Heart right ventricle (tissue), 16 donors: ENCODE measurements around the gene EDNRA. TPM values are rescaled to one million over a fixed set of nuclear protein-coding genes. Genes with fewer than 3 reads are reported as not detected.

Experiments used
- ATAC-seq, 8 donors: fragments of 200-7000 bp; cut with Tn5 transposase; one replicate each; pipeline ENCODE4 v1.9.1; 2020; ENCODE audit warnings: mild to moderate bottlenecking in 8 of 8, moderate library complexity in 8 of 8, moderate number of reproducible peaks in 1 of 8
- DNase-seq, 2 donors: peaks; one replicate each; pipeline ENCODE4 v3.0.0-alpha.2; 2020
- H3K27ac ChIP-seq, 10 donors: fragments of 200-600 bp; sonication (generic) in 2 of 10; one replicate each; pipeline versions ENCODE4 v1.5.0 to v1.8.0; 2020 to 2022; ENCODE audit warnings: mild to moderate bottlenecking in 3 of 10
- H3K27me3 ChIP-seq, 7 donors: fragments of 200-600 bp; one replicate each; pipeline ENCODE4 v1.8.0; 2021 to 2022; ENCODE audit warnings: mild to moderate bottlenecking in 2 of 7
- H3K36me3 ChIP-seq, 9 donors: fragments of 200-600 bp; sonication (generic) in 1 of 9; one replicate each; pipeline versions ENCODE4 v1.5.0 to v1.8.0; 2020 to 2022; ENCODE audit warnings: mild to moderate bottlenecking in 2 of 9
- H3K4me1 ChIP-seq, 9 donors: fragments of 200-600 bp; sonication (generic) in 1 of 9; one replicate each; pipeline versions ENCODE4 v1.5.0 to v1.8.0; 2020 to 2022; ENCODE audit warnings: mild to moderate bottlenecking in 4 of 9
- H3K4me3 ChIP-seq, 10 donors: fragments of 200-600 bp; sonication (generic) in 2 of 10; one replicate each; pipeline versions ENCODE4 v1.5.0 to v1.8.0; 2020 to 2022; ENCODE audit warnings: mild to moderate bottlenecking in 7 of 10, moderate library complexity in 2 of 10
- H3K9me3 ChIP-seq, 11 donors: fragments of 200-600 bp in 10 of 11; sonication (generic) in 2 of 11; one replicate each; pipeline versions ENCODE4 v1.5.0 to v1.8.0; 2013 to 2022; ENCODE audit warnings: mild to moderate bottlenecking in 2 of 11, control low read depth in 1 of 11, moderate library complexity in 1 of 11
- WGBS, 2 donors: extraction: QIAGEN DNeasy Blood & Tissue Kit; methylation state at CpG; one replicate each; pipeline ENCODE4 v1.1.7; 2013; ENCODE audit warnings: inconsistent platforms in 1 of 2; 5-methylcytosine and 5-hydroxymethylcytosine counted together
- intact Hi-C, 10 donors: fragments of 100-400 bp; cut with DNase I; formaldehyde crosslinking; loops; one replicate each; pipeline versions ENCODE4 v1.11.1 to v1.14.2; 2022
- polyA plus RNA-seq, 2 donors: library from polyadenylated mRNA; stranded (reverse); fragments of 200-250 nt; gene quantifications; one replicate each; pipeline ENCODE4 v1.2.3, GENCODE V29; 2013
- total RNA-seq, 10 donors: library from RNA; stranded (reverse); fragmentation: NEBNext Ultra II Directional in 3 of 10; extraction: Animal tissue kit (Norgen Biotek cat#: 25700) in 3 of 10; gene quantifications; one replicate each; pipeline versions ENCODE4 v1.2.1 to v1.2.4, GENCODE V29; 2021 to 2023
- TF ChIP-seq, protein P1 (sequence below), 9 donors: fragments of 200-600 bp; sonication (generic) in 2 of 9; IDR thresholded peaks; one replicate each; pipeline versions ENCODE4 v1.5.0 to v1.8.0; 2021 to 2022; ENCODE audit warnings: antibody characterized with exemption in 9 of 9, mild to moderate bottlenecking in 5 of 9, moderate library complexity in 1 of 9
- donor health status: Arrhythmogenic right ventricular cardiomyopathy.
- donor health status: ischemic (EF 13 %, LVEDD 7.1; RV severe dilation, severe dysfunction).
- donor health status: healthy with polysubstance abuse.
- donor health status: DM: no; HTN: yes; CAD: no.
- donor health status: DM: no; HTN: no; CAD: no.
- donor health status: ischemic (EF 25% LVEDD 6.9; RV normal size, moderate dysfunction).
- donor health status: ischemic (EF 25% LVEDD 5.7; RV mildly dilated, moderate dysfunction).
- donor health status: healthy.
- donor health status: DM: yes; HTN: yes; CAD: no.
- donor health status: Ischemic cardiomyopathy.
- donor health status: ischemic (EF 35%, LVEDD 5.7; RV mildly dilated, moderate dysfunction).
- donor health status: nonischemic (EF 11% LVEDD 7.7; RV severe dilation, severe dysfunction).
- donor health status: DM: yes; HTN: yes; CAD: no.
- donor health status: PGD.
- donor health status: ischemic (EF 29% LVEDD 5.4; RV normal size, mild dysfunction).
- donor health status: nonischemic (EF 23%, LVEDD 6.1; RV moderate dilation, normal function).

The EDNRA gene
- total and polyA plus RNA-seq, 12 donors: 4.4 to 27.4 (median 11.1) TPM

DNA sequence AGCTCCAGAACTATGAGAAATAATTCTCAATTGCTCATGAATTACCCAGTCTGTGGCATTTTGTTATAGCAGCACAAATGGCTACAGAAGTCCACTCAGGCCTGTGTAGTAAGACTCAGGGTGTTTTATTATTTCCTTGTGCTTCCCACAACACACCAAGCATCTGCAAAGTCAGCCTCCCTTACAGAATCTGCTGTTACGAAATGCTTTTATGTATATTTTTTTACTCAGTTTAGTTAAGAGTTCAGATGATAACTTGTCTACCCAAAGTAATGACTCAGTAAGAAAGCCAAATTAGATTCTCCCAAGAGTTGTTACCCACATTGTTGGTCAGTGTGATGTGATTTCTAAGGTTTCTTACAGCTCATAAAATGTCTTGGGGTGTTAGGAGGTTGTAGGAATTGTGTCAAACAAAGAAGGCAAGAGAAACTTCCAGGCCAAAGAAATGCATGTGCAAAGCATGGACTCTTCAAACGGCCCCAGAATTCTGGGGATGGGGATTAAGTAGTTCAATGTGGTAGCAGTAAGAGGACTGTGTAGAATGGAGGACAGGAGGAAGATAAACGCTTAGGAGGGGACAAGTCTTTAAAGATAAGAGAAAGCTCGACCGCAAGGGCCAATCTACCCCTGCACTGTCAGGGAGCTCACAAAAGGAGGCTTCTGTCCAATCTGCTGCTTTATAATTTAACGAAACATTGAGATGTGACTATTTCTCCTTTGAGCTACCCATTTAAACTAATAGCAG, 100.9 kb downstream of the EDNRA start:
- no peak for ATAC-seq
- Histone ChIP-seq H3K36me3 (no peaks in the 10 kb centered on the region), H3K9me3 (peaks cover 0 to 20% (median 8%) of the 10 kb centered on the region in 11 donors), H3K27me3 (no peaks in the 10 kb centered on the region), H3K4me1 (no peaks in the 10 kb centered on the region), H3K4me3 (no peak overlapping the region), H3K27ac (no peak overlapping the region)
- DNase-seq: no peak
- intact Hi-C loops: loop anchor here in 2 of 10 donors (10.0 kb wide), 3 partner anchors 427 to 567 kb away; no protein-coding TSS in a partner anchor
- TF ChIP-seq, protein P1, sequence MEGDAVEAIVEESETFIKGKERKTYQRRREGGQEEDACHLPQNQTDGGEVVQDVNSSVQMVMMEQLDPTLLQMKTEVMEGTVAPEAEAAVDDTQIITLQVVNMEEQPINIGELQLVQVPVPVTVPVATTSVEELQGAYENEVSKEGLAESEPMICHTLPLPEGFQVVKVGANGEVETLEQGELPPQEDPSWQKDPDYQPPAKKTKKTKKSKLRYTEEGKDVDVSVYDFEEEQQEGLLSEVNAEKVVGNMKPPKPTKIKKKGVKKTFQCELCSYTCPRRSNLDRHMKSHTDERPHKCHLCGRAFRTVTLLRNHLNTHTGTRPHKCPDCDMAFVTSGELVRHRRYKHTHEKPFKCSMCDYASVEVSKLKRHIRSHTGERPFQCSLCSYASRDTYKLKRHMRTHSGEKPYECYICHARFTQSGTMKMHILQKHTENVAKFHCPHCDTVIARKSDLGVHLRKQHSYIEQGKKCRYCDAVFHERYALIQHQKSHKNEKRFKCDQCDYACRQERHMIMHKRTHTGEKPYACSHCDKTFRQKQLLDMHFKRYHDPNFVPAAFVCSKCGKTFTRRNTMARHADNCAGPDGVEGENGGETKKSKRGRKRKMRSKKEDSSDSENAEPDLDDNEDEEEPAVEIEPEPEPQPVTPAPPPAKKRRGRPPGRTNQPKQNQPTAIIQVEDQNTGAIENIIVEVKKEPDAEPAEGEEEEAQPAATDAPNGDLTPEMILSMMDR (IDR thresholded peaks at IDR 0.05): no peak
- WGBS, 2 donors: 79 to 81% methylated on average over 6 of the region's 6 CpGs

DNA sequence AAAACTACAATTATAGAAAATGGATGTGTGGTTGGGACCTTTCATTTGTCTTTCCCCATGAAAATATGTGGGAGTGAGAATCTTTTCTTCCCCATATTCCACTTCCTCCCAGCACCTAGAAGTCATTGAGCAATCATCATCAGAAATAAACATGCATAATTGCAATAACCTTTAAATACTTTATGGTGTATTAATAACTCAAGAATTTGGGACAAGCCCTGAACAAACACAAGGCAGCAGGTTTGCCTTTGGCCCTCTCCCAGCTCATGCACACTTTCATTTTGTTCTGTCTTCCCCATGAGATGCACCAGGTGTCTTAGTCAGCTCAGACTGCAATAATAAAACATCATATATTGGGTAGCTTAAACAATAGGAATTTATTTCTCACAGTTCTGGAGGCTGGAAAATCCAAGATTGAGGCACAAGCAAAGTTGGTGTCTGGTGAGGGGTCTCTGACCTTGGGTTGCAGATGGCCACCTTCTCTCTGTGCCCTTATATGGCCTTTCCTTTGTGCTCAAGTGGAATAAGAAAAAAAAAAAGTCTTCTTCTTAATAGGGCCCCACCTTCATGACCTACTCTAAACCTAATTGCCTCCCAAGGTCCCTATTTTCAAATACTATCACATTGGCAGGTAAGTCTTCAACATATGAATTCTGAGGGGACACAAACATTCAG, 101.6 kb downstream of the EDNRA start:
- intact Hi-C loops: loop anchor here in 2 of 10 donors (10.0 kb wide), 3 partner anchors 428 to 568 kb away; no protein-coding TSS in a partner anchor

DNA sequence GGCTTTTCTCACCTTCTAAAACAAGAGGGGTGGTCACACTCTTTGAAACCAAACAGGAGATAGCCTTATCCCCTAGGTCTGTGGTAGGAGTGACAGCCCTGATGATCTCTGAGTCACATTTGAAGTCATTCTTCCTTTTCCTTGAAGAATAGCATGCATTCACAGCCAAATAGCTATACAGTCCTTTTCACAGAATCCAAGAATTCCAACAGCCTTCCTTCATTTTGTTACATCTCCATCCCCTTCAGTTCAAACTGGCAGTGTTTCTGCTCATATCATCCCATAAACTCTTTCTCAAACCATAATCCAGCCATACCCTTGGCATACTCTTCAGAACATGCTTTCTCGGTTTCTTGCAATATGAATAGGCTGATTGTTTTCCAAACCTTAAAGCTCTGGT, 103.0 kb downstream of the EDNRA start:
- intact Hi-C loops: loop anchor here in 2 of 10 donors (10.0 kb wide), 3 partner anchors 429 to 569 kb away; no protein-coding TSS in a partner anchor

More for the DNA sequence above, 101.6 kb downstream of the EDNRA start:
- DNase-seq (no peak), ATAC-seq (no peak)
- Histone ChIP-seq H3K27ac (no peak overlapping the region), H3K4me1 (peaks cover 0 to 3% (median 0%) of the 10 kb centered on the region in 9 donors), H3K9me3 (peaks cover 0 to 20% (median 8%) of the 10 kb centered on the region in 11 donors), H3K4me3 (no peak overlapping the region), H3K27me3 (no peaks in the 10 kb centered on the region), H3K36me3 (no peaks in the 10 kb centered on the region)
- TF ChIP-seq, protein P1 (IDR thresholded peaks at IDR 0.05): no peak

DNA sequence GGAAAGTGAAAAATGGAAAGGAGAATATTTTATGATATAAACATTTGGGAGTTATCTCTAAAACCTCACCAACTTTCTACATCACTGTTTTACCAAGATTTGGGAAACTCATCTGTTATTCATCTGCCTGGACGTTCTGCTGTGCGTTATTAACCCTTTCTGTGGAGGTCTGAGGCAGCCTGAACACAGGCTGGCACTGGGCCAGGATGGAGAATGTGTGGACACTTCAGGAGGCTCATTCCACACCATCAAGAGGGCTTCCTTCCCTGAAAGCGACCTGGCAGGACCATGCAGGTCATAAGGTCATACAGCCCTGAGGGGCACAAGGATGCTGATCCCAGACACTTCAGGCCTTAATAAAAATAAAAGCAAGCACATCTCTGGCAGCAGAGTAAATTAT, 105.1 kb downstream of the EDNRA start:
- intact Hi-C loops: loop anchor here in 5 of 10 donors (5.0 to 10.0 kb wide), 8 partner anchors 74 to 571 kb away; no protein-coding TSS in a partner anchor
- Histone ChIP-seq H3K4me3 (no peak overlapping the region), H3K36me3 (no peaks in the 10 kb centered on the region), H3K4me1 (peaks cover 0 to 17% (median 0%) of the 10 kb centered on the region in 9 donors), H3K27ac (no peak overlapping the region), H3K9me3 (peaks cover 0 to 20% (median 8%) of the 10 kb centered on the region in 11 donors), H3K27me3 (no peaks in the 10 kb centered on the region)
- WGBS, 2 donors: 41 to 56% methylated on average over 3 of the region's 3 CpGs
- DNase-seq (no peak), ATAC-seq (no peak)
- TF ChIP-seq, protein P1 (IDR thresholded peaks at IDR 0.05): no peak

More for the DNA sequence above, 103.0 kb downstream of the EDNRA start:
- peaks cover 0 to 6% (median 0%) of the 10 kb centered on the region in 9 donors for H3K4me1 ChIP-seq
- ATAC-seq (no peak), DNase-seq (no peak)
- no peaks in the 10 kb centered on the region for H3K27me3 ChIP-seq
- peaks cover 0 to 20% (median 8%) of the 10 kb centered on the region in 11 donors for H3K9me3 ChIP-seq
- TF ChIP-seq, protein P1 (IDR thresholded peaks at IDR 0.05): no peak
- no peak overlapping the region for H3K4me3 ChIP-seq
- WGBS, 2 donors: 78 to 79% methylated on average over 1 of the region's 1 CpG
- no peak overlapping the region for H3K27ac ChIP-seq
- H3K36me3 ChIP-seq: no peaks in the 10 kb centered on the region
